ENCODE measurements around the gene CDH23.
A peak's percentile ranks its signal among the peaks of the same experiment; 100 is the strongest.

DNA sequence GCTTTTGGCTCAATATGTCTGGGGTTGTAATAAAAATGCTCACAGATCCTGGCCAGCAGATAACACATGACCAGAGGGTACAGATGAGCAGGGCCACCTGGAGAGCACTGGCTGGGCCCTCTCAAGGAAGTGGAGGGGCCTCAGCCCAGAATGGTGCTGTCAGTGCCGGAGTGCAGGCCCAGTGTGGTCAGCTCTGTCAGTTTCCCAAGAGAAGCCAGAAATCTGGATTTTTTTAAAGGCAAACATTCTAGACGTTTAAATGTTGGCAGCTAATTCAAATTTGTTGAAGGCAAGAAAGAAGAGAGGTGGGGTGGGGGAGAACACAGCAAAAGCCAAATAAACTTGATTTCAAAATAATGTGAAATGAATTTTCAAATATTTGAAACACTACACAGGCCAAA, 320.8 kb downstream of the CDH23 start:
- TF ChIP-seq, protein P1, sequence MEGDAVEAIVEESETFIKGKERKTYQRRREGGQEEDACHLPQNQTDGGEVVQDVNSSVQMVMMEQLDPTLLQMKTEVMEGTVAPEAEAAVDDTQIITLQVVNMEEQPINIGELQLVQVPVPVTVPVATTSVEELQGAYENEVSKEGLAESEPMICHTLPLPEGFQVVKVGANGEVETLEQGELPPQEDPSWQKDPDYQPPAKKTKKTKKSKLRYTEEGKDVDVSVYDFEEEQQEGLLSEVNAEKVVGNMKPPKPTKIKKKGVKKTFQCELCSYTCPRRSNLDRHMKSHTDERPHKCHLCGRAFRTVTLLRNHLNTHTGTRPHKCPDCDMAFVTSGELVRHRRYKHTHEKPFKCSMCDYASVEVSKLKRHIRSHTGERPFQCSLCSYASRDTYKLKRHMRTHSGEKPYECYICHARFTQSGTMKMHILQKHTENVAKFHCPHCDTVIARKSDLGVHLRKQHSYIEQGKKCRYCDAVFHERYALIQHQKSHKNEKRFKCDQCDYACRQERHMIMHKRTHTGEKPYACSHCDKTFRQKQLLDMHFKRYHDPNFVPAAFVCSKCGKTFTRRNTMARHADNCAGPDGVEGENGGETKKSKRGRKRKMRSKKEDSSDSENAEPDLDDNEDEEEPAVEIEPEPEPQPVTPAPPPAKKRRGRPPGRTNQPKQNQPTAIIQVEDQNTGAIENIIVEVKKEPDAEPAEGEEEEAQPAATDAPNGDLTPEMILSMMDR (IDR thresholded peaks at IDR 0.05), result no peak
- peak in 1 of 2 donors; percentile 7 for TF ChIP-seq POLR2AphosphoS5 (IDR thresholded peaks at IDR 0.05)
